ENCODE data around the gene PXMP2.

The PXMP2 gene

GRCh38 chr12:132687211-132688164, at the start of gene PXMP2, which contains the start of gene POLE:
Gene PXMP2, plus strand, starts transcription at chr12:132687587. Its CDS starts 84 bp downstream, at chr12:132687671.
Gene POLE, minus strand, starts transcription at chr12:132687342. Its CDS starts 27 bp downstream, at chr12:132687315.
- no peaks in the 10 kb centered on the region for H3K4me1 ChIP-seq (ENCODE audit: control insufficient read depth, low read depth, low read length)
- H3K36me3 ChIP-seq (ENCODE audit: control insufficient read depth, low read depth, low read length): no peaks in the 10 kb centered on the region
- no peaks in the 10 kb centered on the region for H3K9me3 ChIP-seq (ENCODE audit: control insufficient read depth, low read depth, low read length)
- H3K4me3 ChIP-seq (ENCODE audit: low read length): peak within 1 kb of the TSS; percentile 58
- H3K27me3 ChIP-seq (ENCODE audit: control insufficient read depth, insufficient read depth, low read length): peaks cover 12% of the 10 kb centered on the region
- H3K27ac ChIP-seq (ENCODE audit: low read length): no peak within 1 kb of the TSS
- peak within 1 kb of the TSS; percentile 67 for H3K9ac ChIP-seq (ENCODE audit: low read length)

GRCh38 chr12:132637811-132638210, 49.6 kb upstream of the PXMP2 start:
- H3K4me1 ChIP-seq (ENCODE audit: control insufficient read depth, low read depth, low read length): no peaks in the 10 kb centered on the region
- H3K27me3 ChIP-seq (ENCODE audit: control insufficient read depth, insufficient read depth, low read length): no peaks in the 10 kb centered on the region
- peaks cover 83% of the 10 kb centered on the region for H3K36me3 ChIP-seq (ENCODE audit: control insufficient read depth, low read depth, low read length)
- H3K9me3 ChIP-seq (ENCODE audit: control insufficient read depth, low read depth, low read length): no peaks in the 10 kb centered on the region
- H3K9ac ChIP-seq (ENCODE audit: low read length): no peak overlapping the region
- no peak overlapping the region for H3K27ac ChIP-seq (ENCODE audit: low read length)
- H3K4me3 ChIP-seq (ENCODE audit: low read length): no peak overlapping the region

- H3K27ac ChIP-seq (ENCODE audit: low read length): no peak overlapping the region
- no peak overlapping the region for H3K4me3 ChIP-seq (ENCODE audit: low read length)
- H3K9ac ChIP-seq (ENCODE audit: low read length): no peak overlapping the region
- H3K4me1 ChIP-seq (ENCODE audit: control insufficient read depth, low read depth, low read length): no peaks in the 10 kb centered on the region
- peaks cover 87% of the 10 kb centered on the region for H3K36me3 ChIP-seq (ENCODE audit: control insufficient read depth, low read depth, low read length)
- H3K9me3 ChIP-seq (ENCODE audit: control insufficient read depth, low read depth, low read length): no peaks in the 10 kb centered on the region
- no peaks in the 10 kb centered on the region for H3K27me3 ChIP-seq (ENCODE audit: control insufficient read depth, insufficient read depth, low read length)
Measured at GRCh38 chr12:132638541-132639408, 48.6 kb upstream of the PXMP2 start.

- H3K36me3 ChIP-seq (ENCODE audit: control insufficient read depth, low read depth, low read length): peaks cover 76% of the 10 kb centered on the region
- no peaks in the 10 kb centered on the region for H3K4me1 ChIP-seq (ENCODE audit: control insufficient read depth, low read depth, low read length)
- no peaks in the 10 kb centered on the region for H3K27me3 ChIP-seq (ENCODE audit: control insufficient read depth, insufficient read depth, low read length)
- no peak overlapping the region for H3K9ac ChIP-seq (ENCODE audit: low read length)
- no peak overlapping the region for H3K4me3 ChIP-seq (ENCODE audit: low read length)
- H3K9me3 ChIP-seq (ENCODE audit: control insufficient read depth, low read depth, low read length): no peaks in the 10 kb centered on the region
- H3K27ac ChIP-seq (ENCODE audit: low read length): no peak overlapping the region
Measured at GRCh38 chr12:132639956-132640520, 47.3 kb upstream of the PXMP2 start.

GRCh38 chr12:132640936-132641335, 46.5 kb upstream of the PXMP2 start:
- Histone ChIP-seq H3K4me3 (ENCODE audit: low read length) (no peak overlapping the region), H3K9me3 (ENCODE audit: control insufficient read depth, low read depth, low read length) (no peaks in the 10 kb centered on the region), H3K4me1 (ENCODE audit: control insufficient read depth, low read depth, low read length) (no peaks in the 10 kb centered on the region), H3K36me3 (ENCODE audit: control insufficient read depth, low read depth, low read length) (peaks cover 75% of the 10 kb centered on the region), H3K27ac (ENCODE audit: low read length) (no peak overlapping the region), H3K27me3 (ENCODE audit: control insufficient read depth, insufficient read depth, low read length) (no peaks in the 10 kb centered on the region), H3K9ac (ENCODE audit: low read length) (no peak overlapping the region)

- peaks cover 69% of the 10 kb centered on the region for H3K36me3 ChIP-seq (ENCODE audit: control insufficient read depth, low read depth, low read length)
- H3K4me3 ChIP-seq (ENCODE audit: low read length): no peak overlapping the region
- H3K9ac ChIP-seq (ENCODE audit: low read length): no peak overlapping the region
- no peaks in the 10 kb centered on the region for H3K4me1 ChIP-seq (ENCODE audit: control insufficient read depth, low read depth, low read length)
- H3K9me3 ChIP-seq (ENCODE audit: control insufficient read depth, low read depth, low read length): no peaks in the 10 kb centered on the region
- no peak overlapping the region for H3K27ac ChIP-seq (ENCODE audit: low read length)
- no peaks in the 10 kb centered on the region for H3K27me3 ChIP-seq (ENCODE audit: control insufficient read depth, insufficient read depth, low read length)
Measured at GRCh38 chr12:132641811-132642650, 45.4 kb upstream of the PXMP2 start.

GRCh38 chr12:132642846-132643835, 44.2 kb upstream of the PXMP2 start:
- Histone ChIP-seq H3K36me3 (ENCODE audit: control insufficient read depth, low read depth, low read length) (peaks cover 69% of the 10 kb centered on the region), H3K4me1 (ENCODE audit: control insufficient read depth, low read depth, low read length) (no peaks in the 10 kb centered on the region), H3K27ac (ENCODE audit: low read length) (no peak overlapping the region), H3K9ac (ENCODE audit: low read length) (no peak overlapping the region), H3K4me3 (ENCODE audit: low read length) (no peak overlapping the region), H3K27me3 (ENCODE audit: control insufficient read depth, insufficient read depth, low read length) (no peaks in the 10 kb centered on the region), H3K9me3 (ENCODE audit: control insufficient read depth, low read depth, low read length) (no peaks in the 10 kb centered on the region)

GRCh38 chr12:132646850-132647249, 40.5 kb upstream of the PXMP2 start:
- no peak overlapping the region for H3K9ac ChIP-seq (ENCODE audit: low read length)
- H3K36me3 ChIP-seq (ENCODE audit: control insufficient read depth, low read depth, low read length): peaks cover 76% of the 10 kb centered on the region
- H3K9me3 ChIP-seq (ENCODE audit: control insufficient read depth, low read depth, low read length): no peaks in the 10 kb centered on the region
- H3K4me3 ChIP-seq (ENCODE audit: low read length): no peak overlapping the region
- no peaks in the 10 kb centered on the region for H3K27me3 ChIP-seq (ENCODE audit: control insufficient read depth, insufficient read depth, low read length)
- H3K4me1 ChIP-seq (ENCODE audit: control insufficient read depth, low read depth, low read length): no peaks in the 10 kb centered on the region
- no peak overlapping the region for H3K27ac ChIP-seq (ENCODE audit: low read length)

- Histone ChIP-seq H3K9me3 (ENCODE audit: control insufficient read depth, low read depth, low read length) (no peaks in the 10 kb centered on the region), H3K4me3 (ENCODE audit: low read length) (no peak overlapping the region), H3K4me1 (ENCODE audit: control insufficient read depth, low read depth, low read length) (no peaks in the 10 kb centered on the region), H3K27ac (ENCODE audit: low read length) (no peak overlapping the region), H3K36me3 (ENCODE audit: control insufficient read depth, low read depth, low read length) (peaks cover 76% of the 10 kb centered on the region), H3K27me3 (ENCODE audit: control insufficient read depth, insufficient read depth, low read length) (no peaks in the 10 kb centered on the region), H3K9ac (ENCODE audit: low read length) (no peak overlapping the region)
Measured at GRCh38 chr12:132647858-132648257, 39.5 kb upstream of the PXMP2 start.
